CD4-positive, alpha-beta memory T cell (primary cell): ENCODE data around the gene FUZ. TPM values are rescaled to one million over a fixed set of nuclear protein-coding genes. Genes with fewer than 3 reads are reported as not detected.

Experiments
- CTCF ChIA-PET: fragments of 350-600 bp; sonication (Branson Sonifier 250); formaldehyde crosslinking; loops from one replicate; lab custom pipeline; 2021; ENCODE audit warnings: inconsistent platforms; ENCODE audit not compliant: partially characterized antibody; lab: Charles Lee
- POLR2A ChIA-PET: fragments of 350-600 bp; sonication (Branson Sonifier 250); formaldehyde crosslinking; loops from one replicate; lab custom pipeline; 2021; ENCODE audit not compliant: partially characterized antibody; lab: Charles Lee
- DNase-seq, 5 donors: peaks; one replicate each; pipeline versions ENCODE4 v3.0.0 to v3.0.0-alpha.2; 2020 to 2022; ENCODE audit warnings: mixed read lengths in 1 of 5
- H3K27ac ChIP-seq: one replicate; pipeline ENCODE4 v1.7.0; 2013; ENCODE audit warnings: low read depth, low read length
- H3K27me3 ChIP-seq: 2 replicates; pipeline ENCODE4 v1.7.0; 2013; ENCODE audit warnings: mild to moderate bottlenecking, low read length, moderate library complexity; ENCODE audit not compliant: insufficient read depth
- H3K36me3 ChIP-seq: 2 replicates; pipeline ENCODE4 v1.7.0; 2013; ENCODE audit warnings: mild to moderate bottlenecking, low read length, moderate library complexity; ENCODE audit not compliant: insufficient read depth
- H3K4me1 ChIP-seq: 2 replicates; pipeline ENCODE4 v1.7.0; 2013; ENCODE audit warnings: mild to moderate bottlenecking, low read length, moderate library complexity; ENCODE audit not compliant: insufficient read depth
- H3K4me3 ChIP-seq, 2 donors: one replicate each; pipeline ENCODE4 v1.7.0; 2013; ENCODE audit warnings: low read length in 2 of 2, mild to moderate bottlenecking in 1 of 2
- H3K9me3 ChIP-seq, 2 donors: one replicate each; pipeline ENCODE4 v1.7.0; 2013; ENCODE audit warnings: low read length in 2 of 2, control low read depth in 1 of 2; ENCODE audit not compliant: control insufficient read depth in 1 of 2
- H3K27ac Mint-ChIP-seq, 7 donors: one replicate each; pipeline ENCODE4 v1.8.0; 2020 to 2021; ENCODE audit warnings: mixed read lengths in 7 of 7, mild to moderate bottlenecking in 6 of 7, inconsistent platforms in 3 of 7, moderate library complexity in 3 of 7
- H3K27me3 Mint-ChIP-seq, 2 donors: one replicate each; pipeline ENCODE4 v1.8.0; 2020 to 2021; ENCODE audit warnings: mixed read lengths in 2 of 2
- H3K36me3 Mint-ChIP-seq, 2 donors: one replicate each; pipeline ENCODE4 v1.8.0; 2020 to 2021; ENCODE audit warnings: mixed read lengths in 2 of 2, inconsistent platforms in 1 of 2, mild to moderate bottlenecking in 1 of 2
- H3K4me1 Mint-ChIP-seq, 4 donors: one replicate each; pipeline ENCODE4 v1.8.0; 2020 to 2021; ENCODE audit warnings: mixed read lengths in 4 of 4, mild to moderate bottlenecking in 1 of 4
- H3K4me3 Mint-ChIP-seq, 8 donors: one replicate each; pipeline ENCODE4 v1.8.0; 2020 to 2021; ENCODE audit warnings: mixed read lengths in 8 of 8, mild to moderate bottlenecking in 7 of 8, moderate library complexity in 6 of 8, inconsistent platforms in 3 of 8
- H3K9me3 Mint-ChIP-seq, 8 donors: one replicate each; pipeline ENCODE4 v1.8.0; 2020 to 2021; ENCODE audit warnings: mixed read lengths in 8 of 8, mild to moderate bottlenecking in 5 of 8, inconsistent platforms in 3 of 8, moderate library complexity in 1 of 8
- intact Hi-C: fragments of 100-400 bp; cut with micrococcal nuclease; formaldehyde crosslinking; loops from one replicate; pipeline ENCODE4 v1.15.1; 2023
- polyA plus RNA-seq, 2 donors: library from polyadenylated mRNA; unstranded; fragments of 300-500 nt; fragmentation: Illumina TruSeq; gene quantifications; one replicate each; pipeline ENCODE4 v1.2.3, GENCODE V29; 2021
- total RNA-seq, 2 experiments: library from RNA; stranded (reverse); gene quantifications; one replicate each; pipeline ENCODE4 v1.2.3, GENCODE V29; 2021

Gene FUZ
- total and polyA plus RNA-seq, 4 experiments from 2014 or later, result 4.9 to 24.1 (median 14.9) TPM

- POLR2A ChIA-PET, result no interaction called here
- H3K4me3 ChIP-seq, result no peak overlapping the region
- Mint-ChIP-seq H3K9me3 (no peaks in the 10 kb centered on the region), H3K4me3 (no peak overlapping the region), H3K36me3 (peaks cover 31 to 47% of the 10 kb centered on the region in 2 donors), H3K27ac (peak overlapping the region in 1 of 7 donors; percentile 81), H3K27me3 (no peaks in the 10 kb centered on the region), H3K4me1 (peaks cover 10 to 26% (median 12%) of the 10 kb centered on the region in 4 donors)
- no peaks in the 10 kb centered on the region for H3K27me3 ChIP-seq
- peaks cover 26% of the 10 kb centered on the region for H3K36me3 ChIP-seq
- no peak overlapping the region for H3K27ac ChIP-seq
- H3K4me1 ChIP-seq, result no peaks in the 10 kb centered on the region
- no peak for DNase-seq
- CTCF ChIA-PET, result no interaction called here
- H3K9me3 ChIP-seq, result no peaks in the 10 kb centered on the region
- intact Hi-C loops, result no loop called here
Measured at GRCh38 chr19:49781394-49781793, 31.7 kb downstream of the FUZ start.

GRCh38 chr19:49780861-49781260, 32.2 kb downstream of the FUZ start:
- POLR2A ChIA-PET, result no interaction called here
- intact Hi-C loops, result no loop called here
- H3K27me3 ChIP-seq, result no peaks in the 10 kb centered on the region
- Mint-ChIP-seq H3K4me3 (no peak overlapping the region), H3K27ac (peak overlapping the region in 4 of 7 donors; percentile 73 to 89 (median 78)), H3K36me3 (peaks cover 31 to 44% of the 10 kb centered on the region in 2 donors), H3K4me1 (peaks cover 10 to 28% (median 13%) of the 10 kb centered on the region in 4 donors), H3K9me3 (no peaks in the 10 kb centered on the region), H3K27me3 (no peaks in the 10 kb centered on the region)
- peaks cover 26% of the 10 kb centered on the region for H3K36me3 ChIP-seq
- H3K9me3 ChIP-seq, result no peaks in the 10 kb centered on the region
- no peak overlapping the region for H3K4me3 ChIP-seq
- no peak overlapping the region for H3K27ac ChIP-seq
- no peaks in the 10 kb centered on the region for H3K4me1 ChIP-seq
- DNase-seq, result no peak
- CTCF ChIA-PET, result no interaction called here

- CTCF ChIA-PET, result no interaction called here
- Histone ChIP-seq H3K27ac (no peak overlapping the region), H3K36me3 (peaks cover 21% of the 10 kb centered on the region), H3K4me1 (no peaks in the 10 kb centered on the region), H3K27me3 (no peaks in the 10 kb centered on the region), H3K4me3 (no peak overlapping the region), H3K9me3 (no peaks in the 10 kb centered on the region)
- Mint-ChIP-seq H3K27me3 (no peaks in the 10 kb centered on the region), H3K27ac (peak overlapping the region in 5 of 7 donors; percentile 23 to 89 (median 62)), H3K36me3 (peaks cover 26 to 39% of the 10 kb centered on the region in 2 donors), H3K9me3 (no peaks in the 10 kb centered on the region), H3K4me3 (no peak overlapping the region), H3K4me1 (peaks cover 8 to 23% (median 11%) of the 10 kb centered on the region in 4 donors)
- no peak for DNase-seq
- POLR2A ChIA-PET, result no interaction called here
- intact Hi-C loops, result no loop called here
Measured at GRCh38 chr19:49779731-49780555, 33.1 kb downstream of the FUZ start.

GRCh38 chr19:49776371-49776764, 36.7 kb downstream of the FUZ start:
- Histone ChIP-seq H3K27me3 (no peaks in the 10 kb centered on the region), H3K4me3 (no peak overlapping the region), H3K4me1 (no peaks in the 10 kb centered on the region), H3K27ac (no peak overlapping the region), H3K9me3 (no peaks in the 10 kb centered on the region), H3K36me3 (no peaks in the 10 kb centered on the region)
- no peak for DNase-seq
- H3K27me3 Mint-ChIP-seq, result no peaks in the 10 kb centered on the region
- H3K27ac Mint-ChIP-seq, result peak overlapping the region in 1 of 7 donors; percentile 70
- no peaks in the 10 kb centered on the region for H3K9me3 Mint-ChIP-seq
- peaks cover 12 to 33% of the 10 kb centered on the region in 2 donors for H3K36me3 Mint-ChIP-seq
- CTCF ChIA-PET, result interaction anchor here (1.1 kb wide), 1 partner anchor 783 kb away, joined by 3 read pairs; the partner anchor contains the start of genes GYS1 and RUVBL2
- intact Hi-C loops, result no loop called here
- H3K4me1 Mint-ChIP-seq, result peaks cover 15 to 32% (median 20%) of the 10 kb centered on the region in 4 donors
- H3K4me3 Mint-ChIP-seq, result no peak overlapping the region
- POLR2A ChIA-PET, result no interaction called here

GRCh38 chr19:49775742-49776370, 37.2 kb downstream of the FUZ start:
- Mint-ChIP-seq H3K36me3 (peaks cover 12 to 28% of the 10 kb centered on the region in 2 donors), H3K27ac (peak overlapping the region in 2 of 7 donors; percentile 70 to 80), H3K9me3 (no peaks in the 10 kb centered on the region), H3K27me3 (no peaks in the 10 kb centered on the region), H3K4me1 (peaks cover 15 to 28% (median 19%) of the 10 kb centered on the region in 4 donors), H3K4me3 (no peak overlapping the region)
- no peaks in the 10 kb centered on the region for H3K4me1 ChIP-seq
- H3K9me3 ChIP-seq, result no peaks in the 10 kb centered on the region
- H3K27me3 ChIP-seq, result no peaks in the 10 kb centered on the region
- DNase-seq, result no peak
- H3K4me3 ChIP-seq, result no peak overlapping the region
- no peaks in the 10 kb centered on the region for H3K36me3 ChIP-seq
- ChIA-PET CTCF (interaction anchor here (1.1 kb wide), 1 partner anchor 782 kb away, joined by 3 read pairs; the partner anchor contains the start of genes GYS1 and RUVBL2), POLR2A (no interaction called here)
- intact Hi-C loops, result no loop called here
- H3K27ac ChIP-seq, result no peak overlapping the region

- Histone ChIP-seq H3K27me3 (no peaks in the 10 kb centered on the region), H3K4me3 (no peak overlapping the region), H3K9me3 (no peaks in the 10 kb centered on the region), H3K27ac (no peak overlapping the region), H3K4me1 (peaks cover 4% of the 10 kb centered on the region), H3K36me3 (no peaks in the 10 kb centered on the region)
- Mint-ChIP-seq H3K4me1 (peaks cover 14 to 30% (median 19%) of the 10 kb centered on the region in 4 donors), H3K9me3 (no peaks in the 10 kb centered on the region), H3K27ac (no peak overlapping the region), H3K4me3 (no peak overlapping the region), H3K36me3 (peaks cover 14 to 23% of the 10 kb centered on the region in 2 donors), H3K27me3 (no peaks in the 10 kb centered on the region)
- ChIA-PET POLR2A (no interaction called here), CTCF (interaction anchor here (0.7 kb wide), 1 partner anchor 715 kb away, joined by 4 read pairs; no protein-coding TSS in a partner anchor)
- no peak for DNase-seq
- intact Hi-C loops, result no loop called here
Measured at GRCh38 chr19:49774969-49775368, 38.1 kb downstream of the FUZ start.

GRCh38 chr19:49773663-49774350, 39.3 kb downstream of the FUZ start:
- no peak overlapping the region for H3K4me3 Mint-ChIP-seq
- peaks cover 14 to 18% of the 10 kb centered on the region in 2 donors for H3K36me3 Mint-ChIP-seq
- Histone ChIP-seq H3K27me3 (no peaks in the 10 kb centered on the region), H3K4me3 (no peak overlapping the region), H3K36me3 (no peaks in the 10 kb centered on the region), H3K9me3 (no peaks in the 10 kb centered on the region), H3K27ac (no peak overlapping the region), H3K4me1 (peaks cover 12% of the 10 kb centered on the region)
- no peaks in the 10 kb centered on the region for H3K27me3 Mint-ChIP-seq
- H3K9me3 Mint-ChIP-seq, result no peaks in the 10 kb centered on the region
- CTCF ChIA-PET, result no interaction called here
- no peak for DNase-seq
- intact Hi-C loops, result no loop called here
- peaks cover 17 to 35% (median 21%) of the 10 kb centered on the region in 4 donors for H3K4me1 Mint-ChIP-seq
- POLR2A ChIA-PET, result no interaction called here
- peak overlapping the region in 1 of 7 donors; percentile 23 for H3K27ac Mint-ChIP-seq
